Hepatocyte (in vitro differentiated cells): ENCODE measurements around the gene PTPRK. TPM values are rescaled to one million over a fixed set of nuclear protein-coding genes. Genes with fewer than 3 reads are reported as not detected.

Experiments used
- DNase-seq: peaks from one replicate; pipeline ENCODE4 v3.0.0-alpha.2; 2016; ENCODE audit warnings: low spot score
- H2AFZ ChIP-seq: fragments of 200-600 bp; sonication (generic); 2 replicates; pipeline ENCODE4 v1.6.0; 2016; ENCODE audit warnings: antibody characterized with exemption, mild to moderate bottlenecking
- H3K27ac ChIP-seq: fragments of 200-600 bp; sonication (generic); 2 replicates; pipeline ENCODE4 v1.5.1; 2016; ENCODE audit warnings: mild to moderate bottlenecking
- H3K27me3 ChIP-seq: fragments of 200-600 bp; sonication (generic); 2 replicates; pipeline ENCODE4 v1.6.1; 2016
- H3K36me3 ChIP-seq: fragments of 200-600 bp; sonication (generic); replicated peaks from 2 replicates; pipeline ENCODE4 v1.5.1; 2016; ENCODE audit warnings: low read depth; ENCODE audit not compliant: insufficient read depth
- H3K4me1 ChIP-seq: fragments of 200-600 bp; sonication (generic); 2 replicates; pipeline ENCODE4 v1.5.1; 2016; ENCODE audit warnings: mild to moderate bottlenecking, moderate library complexity; ENCODE audit not compliant: insufficient read depth
- H3K4me2 ChIP-seq: fragments of 200-600 bp; sonication (generic); 2 replicates; pipeline ENCODE4 v1.6.0; 2016
- H3K4me3 ChIP-seq: fragments of 200-600 bp; sonication (generic); 2 replicates; pipeline ENCODE4 v1.5.1; 2016; ENCODE audit warnings: mild to moderate bottlenecking
- H3K79me2 ChIP-seq: fragments of 200-600 bp; sonication (generic); 2 replicates; pipeline ENCODE4 v1.6.0; 2017; ENCODE audit warnings: mild to moderate bottlenecking
- H3K9me2 ChIP-seq: fragments of 200-600 bp; sonication (generic); replicated peaks from 2 replicates; pipeline ENCODE4 v1.6.0; 2017; ENCODE audit warnings: mild to moderate bottlenecking; ENCODE audit not compliant: insufficient read depth
- H3K9me3 ChIP-seq: fragments of 200-600 bp; sonication (generic); 2 replicates; pipeline ENCODE4 v1.5.1; 2016; ENCODE audit warnings: low read depth, mild to moderate bottlenecking
- H4K20me1 ChIP-seq: fragments of 200-600 bp; sonication (generic); 2 replicates; pipeline ENCODE4 v1.6.0; 2016; ENCODE audit warnings: mild to moderate bottlenecking; ENCODE audit not compliant: insufficient read depth, poor library complexity, severe bottlenecking
- CTCF ChIP-seq: fragments of 200-600 bp; sonication (generic); IDR thresholded peaks from 2 replicates; pipeline ENCODE4 v1.5.1; 2016; ENCODE audit warnings: antibody characterized with exemption, mild to moderate bottlenecking; ENCODE audit not compliant: poor library complexity
- EZH2 ChIP-seq: fragments of 200-600 bp; sonication (generic); IDR thresholded peaks from 2 replicates; pipeline ENCODE4 v1.6.1; 2016; ENCODE audit warnings: antibody characterized with exemption, mild to moderate bottlenecking, borderline replicate concordance
- EZH2phosphoT487 ChIP-seq: fragments of 200-600 bp; sonication (generic); IDR thresholded peaks from one replicate; pipeline ENCODE4 v1.6.1; 2018; ENCODE audit warnings: antibody characterized with exemption, mild to moderate bottlenecking, low read depth, moderate library complexity; ENCODE audit not compliant: unreplicated experiment, severe bottlenecking
- WGBS: methylation state at CpG from one replicate; pipeline ENCODE4 v1.1.6; 2016; ENCODE audit warnings: low lambda C conversion rate; ENCODE audit errors: missing lambda C conversion rate; 5-methylcytosine and 5-hydroxymethylcytosine counted together
- polyA plus RNA-seq: library from polyadenylated mRNA; unstranded; fragments of >200 nt; fragmentation: Nextera tagmentation; extraction: Ambion mirVana; gene quantifications from 2 replicates; pipeline ENCODE4 v1.2.1, GENCODE V29; 2016
- total RNA-seq: library from RNA; depleted of rRNA; stranded (reverse); fragments of >200 nt; gene quantifications from 2 replicates; pipeline ENCODE4 v1.2.3, GENCODE V29; 2014

Gene PTPRK
- total and polyA plus RNA-seq, 2 experiments from 2014 or later = 42.0 to 80.2 TPM

GRCh38 chr6:128397996-128398395 is 122.4 kb downstream of the PTPRK start:
- H3K27me3 ChIP-seq = no peaks in the 10 kb centered on the region
- no peak overlapping the region for H3K4me2 ChIP-seq
- no peak overlapping the region for H3K4me3 ChIP-seq
- no peak overlapping the region for H2AFZ ChIP-seq
- H3K9me3 ChIP-seq = no peaks in the 10 kb centered on the region
- no peak overlapping the region for H3K27ac ChIP-seq
- DNase-seq = no peak
- H4K20me1 ChIP-seq = peaks cover 4% of the 10 kb centered on the region
- WGBS = 100% methylated on average over 9 of the region's 9 CpGs
- no peaks in the 10 kb centered on the region for H3K36me3 ChIP-seq
- H3K9me2 ChIP-seq = no peaks in the 10 kb centered on the region
- no peaks in the 10 kb centered on the region for H3K4me1 ChIP-seq
- no peak for TF ChIP-seq EZH2
- no peak for TF ChIP-seq CTCF
- TF ChIP-seq EZH2phosphoT487 = no peak
- peaks cover 51% of the 10 kb centered on the region for H3K79me2 ChIP-seq

- Histone ChIP-seq H3K27ac (no peak overlapping the region), H4K20me1 (peaks cover 4% of the 10 kb centered on the region), H3K4me3 (no peak overlapping the region), H3K9me2 (no peaks in the 10 kb centered on the region), H3K36me3 (no peaks in the 10 kb centered on the region), H3K79me2 (peaks cover 43% of the 10 kb centered on the region), H3K4me1 (no peaks in the 10 kb centered on the region), H2AFZ (no peak overlapping the region), H3K4me2 (no peak overlapping the region), H3K9me3 (no peaks in the 10 kb centered on the region), H3K27me3 (no peaks in the 10 kb centered on the region)
- WGBS = 96% methylated on average over 3 of the region's 3 CpGs
- TF ChIP-seq EZH2phosphoT487 (no peak), CTCF (no peak), EZH2 (no peak)
- no peak for DNase-seq
Observed at GRCh38 chr6:128395596-128395995, 124.8 kb downstream of the PTPRK start.

GRCh38 chr6:128395188-128395587 is 125.2 kb downstream of the PTPRK start:
- Histone ChIP-seq H4K20me1 (peaks cover 4% of the 10 kb centered on the region), H3K9me2 (no peaks in the 10 kb centered on the region), H3K27ac (no peak overlapping the region), H3K4me1 (no peaks in the 10 kb centered on the region), H3K9me3 (no peaks in the 10 kb centered on the region), H3K4me3 (no peak overlapping the region), H3K4me2 (no peak overlapping the region), H2AFZ (no peak overlapping the region), H3K36me3 (no peaks in the 10 kb centered on the region), H3K79me2 (peaks cover 41% of the 10 kb centered on the region), H3K27me3 (no peaks in the 10 kb centered on the region)
- 94% methylated on average over 3 of the region's 3 CpGs for WGBS
- no peak for DNase-seq
- TF ChIP-seq EZH2phosphoT487 = no peak
- TF ChIP-seq CTCF = no peak
- no peak for TF ChIP-seq EZH2

- Histone ChIP-seq H3K9me2 (no peaks in the 10 kb centered on the region), H3K79me2 (peaks cover 33% of the 10 kb centered on the region), H3K4me1 (no peaks in the 10 kb centered on the region), H3K36me3 (no peaks in the 10 kb centered on the region), H2AFZ (no peak overlapping the region), H3K4me2 (no peak overlapping the region), H3K27me3 (no peaks in the 10 kb centered on the region), H3K27ac (no peak overlapping the region), H3K4me3 (no peak overlapping the region), H3K9me3 (no peaks in the 10 kb centered on the region), H4K20me1 (peaks cover 4% of the 10 kb centered on the region)
- TF ChIP-seq EZH2phosphoT487 (no peak), CTCF (no peak), EZH2 (no peak)
- WGBS = 100% methylated on average over 1 of the region's 1 CpG
- no peak for DNase-seq
Observed at GRCh38 chr6:128394167-128394566, 126.2 kb downstream of the PTPRK start.
